H1 (cell line): ENCODE results near the gene SNAPC2. TPM values are rescaled to one million over a fixed set of nuclear protein-coding genes. Genes with fewer than 3 reads are reported as not detected.

Experiments
- CTCF ChIA-PET: fragments of 300-600 bp; sonication (Branson Sonifier 250); formaldehyde crosslinking; loops from one replicate; lab custom pipeline; 2021; ENCODE audit not compliant: partially characterized antibody; lab: Charles Lee
- POLR2A ChIA-PET: fragments of 300-600 bp; sonication (Branson Sonifier 250); formaldehyde crosslinking; loops from one replicate; lab custom pipeline; 2021; ENCODE audit warnings: inconsistent platforms; ENCODE audit not compliant: partially characterized antibody; lab: Charles Lee
- DNase-seq, 2 experiments: peaks; one replicate each; pipeline versions ENCODE4 v3.0.0 to v3.0.0-alpha.2; 2010 to 2022; ENCODE audit warnings: low spot score in 2 of 2, low read depth in 1 of 2, mixed read lengths in 1 of 2
- FAIRE-seq: peaks from 2 replicates; lab custom pipeline; 2011; peaks lifted over from hg19 to GRCh38; lab: Jason Lieb, UNC
- H2AFZ ChIP-seq: 2 replicates; pipeline ENCODE4 v1.8.1; 2012; ENCODE audit warnings: low read length, inconsistent platforms
- H2AK5ac ChIP-seq: 2 replicates; pipeline ENCODE4 v1.6.1; 2013; ENCODE audit warnings: low read depth, low read length
- H2BK120ac ChIP-seq: replicated peaks from 2 replicates; pipeline ENCODE3; 2013; ENCODE audit warnings: low read depth, low read length, inconsistent platforms
- H2BK12ac ChIP-seq: 2 replicates; pipeline ENCODE4 v1.6.1; 2013; ENCODE audit warnings: low read depth, low read length
- H2BK15ac ChIP-seq: 2 replicates; pipeline ENCODE4 v1.6.1; 2013; ENCODE audit warnings: low read length
- H2BK20ac ChIP-seq: 2 replicates; pipeline ENCODE4 v1.6.1; 2013; ENCODE audit warnings: low read length
- H2BK5ac ChIP-seq: 2 replicates; pipeline ENCODE4 v1.6.1; 2013; ENCODE audit warnings: low read depth, low read length
- H3K14ac ChIP-seq: 2 replicates; pipeline ENCODE4 v1.6.1; 2013; ENCODE audit warnings: inconsistent platforms; ENCODE audit not compliant: insufficient read length
- H3K18ac ChIP-seq: 2 replicates; pipeline ENCODE4 v1.6.1; 2013; ENCODE audit warnings: low read length; ENCODE audit errors: extremely low read depth
- H3K23ac ChIP-seq: 2 replicates; pipeline ENCODE4 v1.6.1; 2013; ENCODE audit warnings: inconsistent platforms; ENCODE audit not compliant: insufficient read length
- H3K23me2 ChIP-seq: 2 replicates; pipeline ENCODE4 v1.6.1; 2013; ENCODE audit warnings: low read depth, low read length
- H3K27ac ChIP-seq: 2 replicates; pipeline ENCODE4 v1.6.1; 2011; ENCODE audit warnings: low read depth, low read length, inconsistent platforms
- H3K27me3 ChIP-seq, 4 experiments: replicated peaks in 1 of 4; 1 replicate in 1 of 4; 2 replicates in 3 of 4; pipeline versions ENCODE4 v1.6.1 to v1.8.1; 2011 to 2013; ENCODE audit warnings: low read length in 3 of 4, mild to moderate bottlenecking in 3 of 4, inconsistent platforms in 2 of 4, mixed read lengths in 2 of 4, moderate library complexity in 1 of 4; ENCODE audit not compliant: control insufficient read depth in 3 of 4, insufficient read depth in 3 of 4; ENCODE audit errors: extremely low read depth in 1 of 4
- H3K36me3 ChIP-seq, 4 experiments: 2 replicates each; pipeline versions ENCODE4 v1.6.1 to v1.8.1; 2011 to 2013; ENCODE audit warnings: mild to moderate bottlenecking in 4 of 4, low read length in 3 of 4, moderate library complexity in 2 of 4, control low read depth in 1 of 4, inconsistent platforms in 1 of 4; ENCODE audit not compliant: insufficient read depth in 4 of 4, control insufficient read depth in 2 of 4
- H3K4ac ChIP-seq: replicated peaks from 2 replicates; pipeline ENCODE3; 2013; ENCODE audit warnings: low read length, low read depth, mixed read lengths, inconsistent platforms; ENCODE audit not compliant: insufficient read length
- H3K4me1 ChIP-seq, 4 experiments: replicated peaks in 1 of 4; 1 replicate in 1 of 4; 2 replicates in 3 of 4; pipeline versions ENCODE4 v1.6.1 to v1.8.1; 2011 to 2013; ENCODE audit warnings: low read length in 3 of 4, inconsistent platforms in 2 of 4, mixed read lengths in 1 of 4; ENCODE audit not compliant: insufficient read depth in 4 of 4, control insufficient read depth in 3 of 4
- H3K4me2 ChIP-seq, 2 experiments: 2 replicates each; pipeline versions ENCODE4 v1.6.1 to v1.8.1; 2011 to 2013; ENCODE audit warnings: low read depth in 2 of 2, low read length in 2 of 2, control low read depth in 1 of 2, inconsistent platforms in 1 of 2, mild to moderate bottlenecking in 1 of 2; ENCODE audit not compliant: insufficient read depth in 1 of 2
- H3K4me3 ChIP-seq, 4 experiments: fragments of 200-600, 300-600 bp in 1 of 4; sonication (generic), shearing (Covaris generic), sonication (Bioruptor Twin) in 1 of 4; 2 replicates each; pipeline versions ENCODE4 v1.5.1 to v1.8.1; 2011 to 2016; ENCODE audit warnings: low read length in 4 of 4, low read depth in 3 of 4, control low read depth in 2 of 4, inconsistent platforms in 2 of 4, mild to moderate bottlenecking in 2 of 4, mixed read lengths in 1 of 4, moderate library complexity in 1 of 4; ENCODE audit not compliant: insufficient read depth in 2 of 4; ENCODE audit errors: extremely low read depth in 1 of 4
- H3K56ac ChIP-seq: replicated peaks from 2 replicates; pipeline ENCODE3; 2013; ENCODE audit warnings: low read depth, mild to moderate bottlenecking, mixed read lengths, low read length, inconsistent platforms; ENCODE audit not compliant: insufficient read length
- H3K79me1 ChIP-seq: 2 replicates; pipeline ENCODE4 v1.6.1; 2013; ENCODE audit warnings: low read depth, low read length, control low read depth
- H3K79me2 ChIP-seq, 2 experiments: 2 replicates each; pipeline versions ENCODE4 v1.6.1 to v1.8.1; 2012 to 2013; ENCODE audit warnings: low read length in 2 of 2, mild to moderate bottlenecking in 2 of 2, inconsistent platforms in 1 of 2; ENCODE audit not compliant: insufficient read depth in 2 of 2, control insufficient read depth in 1 of 2
- H3K9ac ChIP-seq, 4 experiments: replicated peaks in 1 of 4; 1 replicate in 1 of 4; 2 replicates in 3 of 4; pipeline versions ENCODE4 v1.6.1 to v1.8.1; 2011 to 2013; ENCODE audit warnings: low read depth in 3 of 4, low read length in 3 of 4, control low read depth in 2 of 4, mild to moderate bottlenecking in 2 of 4, moderate library complexity in 2 of 4, inconsistent platforms in 1 of 4; ENCODE audit errors: extremely low read depth in 1 of 4
- H3K9me3 ChIP-seq, 2 experiments: 2 replicates each; pipeline versions ENCODE4 v1.6.1 to v1.8.1; 2012 to 2013; ENCODE audit warnings: mild to moderate bottlenecking in 2 of 2, moderate library complexity in 2 of 2, control low read depth in 1 of 2, inconsistent platforms in 1 of 2, low read depth in 1 of 2, low read length in 1 of 2, mixed read lengths in 1 of 2; ENCODE audit not compliant: insufficient read depth in 2 of 2
- H4K20me1 ChIP-seq, 2 experiments: replicated peaks in 1 of 2; 2 replicates each; pipeline versions ENCODE3 to v1.8.1; 2011 to 2013; ENCODE audit warnings: inconsistent platforms in 2 of 2, low read length in 2 of 2, mild to moderate bottlenecking in 1 of 2; ENCODE audit not compliant: insufficient read depth in 2 of 2, control insufficient read depth in 1 of 2
- H4K5ac ChIP-seq: 2 replicates; pipeline ENCODE4 v1.6.1; 2013; ENCODE audit warnings: low read length, low read depth, mixed read lengths, inconsistent platforms; ENCODE audit not compliant: insufficient read length
- H4K8ac ChIP-seq: 2 replicates; pipeline ENCODE4 v1.8.0; 2013; ENCODE audit warnings: mild to moderate bottlenecking, moderate library complexity, low read length, inconsistent platforms; ENCODE audit not compliant: insufficient read depth; ENCODE audit errors: extremely low read depth
- H4K91ac ChIP-seq: replicated peaks from 2 replicates; pipeline ENCODE3; 2013; ENCODE audit warnings: low read length, mixed read lengths, inconsistent platforms; ENCODE audit not compliant: insufficient read length
- ASH2L ChIP-seq: fragments of 200-600, 300-600 bp; sonication (generic); IDR thresholded peaks from one replicate; pipeline ENCODE4 v1.7.1; 2017; ENCODE audit warnings: low read length
- ATF2 ChIP-seq: IDR thresholded peaks from 2 replicates; pipeline ENCODE4 v1.6.1; 2012; ENCODE audit warnings: low read length, inconsistent platforms
- ATF3 ChIP-seq: IDR thresholded peaks from 2 replicates; pipeline ENCODE4 v1.6.1; 2011; ENCODE audit warnings: low read depth, mild to moderate bottlenecking, low read length; ENCODE audit not compliant: insufficient read depth
- BRCA1 ChIP-seq: IDR thresholded peaks from 2 replicates; pipeline ENCODE4 v1.6.1; 2012; ENCODE audit warnings: low read depth, low read length, improper control_type of control experiment
- GABPA ChIP-seq: IDR thresholded peaks from 2 replicates; pipeline ENCODE4 v1.6.1; 2011; ENCODE audit warnings: mild to moderate bottlenecking, low read length, moderate library complexity, borderline replicate concordance; ENCODE audit not compliant: insufficient read depth
- HDAC6 ChIP-seq: IDR thresholded peaks from one replicate; pipeline ENCODE4 v1.7.1; 2012; ENCODE audit warnings: low read depth, mild to moderate bottlenecking, inconsistent platforms, low read length, moderate library complexity
- JUND ChIP-seq: IDR thresholded peaks from 2 replicates; pipeline ENCODE4 v1.6.1; 2011; ENCODE audit warnings: mild to moderate bottlenecking, improper control_type of control experiment, low read length
- MAFK ChIP-seq: IDR thresholded peaks from 2 replicates; pipeline ENCODE4 v1.6.1; 2012; ENCODE audit warnings: low read depth, mild to moderate bottlenecking, improper control_type of control experiment, low read length
- PHF8 ChIP-seq: fragments of 200-600 bp; sonication (generic); conservative IDR thresholded peaks from 2 replicates; pipeline ENCODE4 v1.7.1; 2012; ENCODE audit warnings: low read depth, mild to moderate bottlenecking, inconsistent platforms, low read length, moderate library complexity
- POU5F1 ChIP-seq: IDR thresholded peaks from 2 replicates; pipeline ENCODE4 v1.6.1; 2011; ENCODE audit warnings: low read depth, mild to moderate bottlenecking, low read length, moderate library complexity
- TAF7 ChIP-seq: optimal IDR thresholded peaks from 2 replicates; pipeline ENCODE3; 2011; ENCODE audit warnings: low read depth, mild to moderate bottlenecking, inconsistent platforms, low read length, moderate library complexity, borderline replicate concordance
- TEAD4 ChIP-seq: IDR thresholded peaks from 2 replicates; pipeline ENCODE4 v1.6.1; 2012; ENCODE audit warnings: low read depth, low read length, inconsistent platforms, mixed read lengths
- WGBS, 2 experiments: shearing (Covaris generic) in 1 of 2; methylation state at CpG; one replicate each; pipeline versions ENCODE4 v1.1.6 to v1.1.7; 2013 to 2015; ENCODE audit warnings: low lambda C conversion rate in 2 of 2, mixed read lengths in 2 of 2, inconsistent platforms in 1 of 2, low coverage in 1 of 2, missing lambda C conversion rate in 1 of 2; ENCODE audit not compliant: insufficient replicate concordance in 2 of 2, insufficient coverage in 1 of 2, insufficient read length in 1 of 2; ENCODE audit errors: extremely low coverage in 1 of 2, missing lambda C conversion rate in 1 of 2; 5-methylcytosine and 5-hydroxymethylcytosine counted together
- polyA plus RNA-seq, 7 experiments: library from polyadenylated mRNA; depleted of rRNA in 3 of 7; stranded (reverse) in 5 of 7; unstranded in 2 of 7; fragments of >200 nt in 5 of 7; fragments of 200-250 nt in 2 of 7; gene quantifications; 1 replicate in 5 of 7; 2 replicates in 1 of 7; 4 replicates in 1 of 7; pipeline versions ENCODE4 v1.2.1 to v1.2.3, GENCODE V29; 2011 to 2013; ENCODE audit warnings: missing spikeins in 2 of 7, mixed read lengths in 2 of 7
- total RNA-seq: library from RNA; stranded (reverse); fragmentation: NEBNext Ultra II Directional; extraction: Animal tissue kit (Norgen Biotek cat#: 25700); gene quantifications from 2 replicates; pipeline ENCODE4 v1.2.1, GENCODE V29; 2021

SNAPC2 gene
- total and polyA plus RNA-seq, 2 of the 8 experiments (the other 6 are each of a cell fraction or from before 2014, with no cell fraction given): 18.2 to 20.3 TPM

GRCh38 chr19:7900931-7901330 lies 19.2 kb upstream of the SNAPC2 start:
- Histone ChIP-seq H3K23ac (no peak overlapping the region), H2BK15ac (no peak overlapping the region), H3K27ac (no peak overlapping the region), H4K20me1 (no peaks in the 10 kb centered on the region), H4K5ac (no peak overlapping the region), H2BK5ac (no peak overlapping the region), H3K79me2 (peaks cover 0 to 12% of the 10 kb centered on the region in 2 experiments; a peak in 2 of 4 replicates), H3K14ac (no peak overlapping the region), H3K4me2 (no peak overlapping the region), H3K4ac (no peak overlapping the region), H2AK5ac (no peak overlapping the region), H2BK120ac (no peak overlapping the region), H3K9me3 (no peaks in the 10 kb centered on the region), H4K91ac (no peak overlapping the region), H2BK12ac (no peak overlapping the region), H3K4me1 (peaks cover 0 to 13% (median 7%) of the 10 kb centered on the region in 4 experiments; a peak in 5 of 7 replicates), H2AFZ (no peak overlapping the region), H3K9ac (no peak overlapping the region), H4K8ac (no peak overlapping the region), H3K18ac (no peak overlapping the region), H3K36me3 (no peaks in the 10 kb centered on the region; a peak in 1 of 8 replicates), H2BK20ac (no peak overlapping the region), H3K79me1 (peaks cover 9% of the 10 kb centered on the region), H3K56ac (no peak overlapping the region), H3K23me2 (peaks cover 13% of the 10 kb centered on the region), H3K4me3 (no peak overlapping the region), H3K27me3 (no peaks in the 10 kb centered on the region)
- DNase-seq (no peak), FAIRE-seq (no peak)
- POLR2A ChIA-PET: interaction anchor here (0.7 to 5.0 kb wide), 12 partner anchors 8 to 48 kb away, joined by 3 to 22 read pairs (median 8); partner anchors contain the start of genes LRRC8E, SNAPC2, TGFBR3L and TIMM44
- WGBS, 2 experiments: 75% methylated on average over 3 of the region's 3 CpGs; no CpG with 5 or more reads in 1 of the 2 experiments
- CTCF ChIA-PET: interaction anchor here (0.6 to 4.9 kb wide), 18 partner anchors 10 to 1393 kb away, joined by 3 to 21 read pairs (median 4); partner anchors contain the start of genes LRRC8E and TGFBR3L
- TF ChIP-seq PHF8 (no peak), ATF2 (no peak), ATF3 (no peak), MAFK (no peak), TAF7 (no peak), BRCA1 (no peak), GABPA (no peak), TEAD4 (no peak), HDAC6 (no peak), JUND (no peak), POU5F1 (no peak), ASH2L (no peak)
